Measurements from ENCODE around the gene MACROD2.

DNA sequence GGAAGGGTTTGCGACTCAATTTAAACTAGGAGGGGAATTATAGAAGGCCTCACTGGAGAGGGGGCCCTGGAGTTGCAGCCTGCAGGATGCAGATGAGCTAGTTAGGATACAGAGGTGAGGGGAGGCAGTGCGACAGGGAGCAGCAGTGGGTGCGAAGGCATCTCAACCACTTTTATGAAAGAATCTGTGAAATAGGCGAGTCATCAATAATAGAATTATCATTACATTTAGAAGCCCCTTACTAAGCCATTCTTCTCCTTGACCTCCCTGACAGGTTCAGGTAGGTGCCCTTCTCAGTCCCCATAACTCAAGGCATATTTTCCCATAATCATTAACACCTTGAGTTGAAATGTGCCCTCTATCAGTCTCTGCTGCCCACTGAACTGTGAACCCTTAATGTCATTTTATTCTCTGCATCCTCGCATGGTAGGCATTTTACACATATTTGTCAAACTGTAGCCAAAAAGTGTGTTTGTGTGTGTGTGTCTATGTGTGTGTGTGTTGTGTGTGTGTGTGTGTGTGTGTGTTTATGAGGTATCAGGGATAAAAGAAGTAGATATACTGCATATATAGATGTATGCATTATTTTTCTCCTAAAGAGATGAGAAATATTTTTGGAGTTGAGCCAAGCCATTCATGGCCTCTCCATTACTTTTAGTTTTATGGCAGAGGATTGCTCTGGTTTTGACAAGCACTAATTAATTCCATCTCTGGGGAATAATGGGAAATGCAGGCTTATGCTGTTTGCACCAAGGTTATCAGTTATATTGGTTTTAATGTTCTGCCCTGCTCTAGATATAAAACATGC is 1679.1 kb downstream of the MACROD2 start:
- TF ChIP-seq, protein P1, sequence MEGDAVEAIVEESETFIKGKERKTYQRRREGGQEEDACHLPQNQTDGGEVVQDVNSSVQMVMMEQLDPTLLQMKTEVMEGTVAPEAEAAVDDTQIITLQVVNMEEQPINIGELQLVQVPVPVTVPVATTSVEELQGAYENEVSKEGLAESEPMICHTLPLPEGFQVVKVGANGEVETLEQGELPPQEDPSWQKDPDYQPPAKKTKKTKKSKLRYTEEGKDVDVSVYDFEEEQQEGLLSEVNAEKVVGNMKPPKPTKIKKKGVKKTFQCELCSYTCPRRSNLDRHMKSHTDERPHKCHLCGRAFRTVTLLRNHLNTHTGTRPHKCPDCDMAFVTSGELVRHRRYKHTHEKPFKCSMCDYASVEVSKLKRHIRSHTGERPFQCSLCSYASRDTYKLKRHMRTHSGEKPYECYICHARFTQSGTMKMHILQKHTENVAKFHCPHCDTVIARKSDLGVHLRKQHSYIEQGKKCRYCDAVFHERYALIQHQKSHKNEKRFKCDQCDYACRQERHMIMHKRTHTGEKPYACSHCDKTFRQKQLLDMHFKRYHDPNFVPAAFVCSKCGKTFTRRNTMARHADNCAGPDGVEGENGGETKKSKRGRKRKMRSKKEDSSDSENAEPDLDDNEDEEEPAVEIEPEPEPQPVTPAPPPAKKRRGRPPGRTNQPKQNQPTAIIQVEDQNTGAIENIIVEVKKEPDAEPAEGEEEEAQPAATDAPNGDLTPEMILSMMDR (IDR thresholded peaks at IDR 0.05; ENCODE audit: low read depth, low read length, missing input control) = no peak
- TF ChIP-seq RXRA (IDR thresholded peaks at IDR 0.05) (no peak), EGR1 (IDR thresholded peaks at IDR 0.05; ENCODE audit: low read depth in 2 of 2) (no peak), GABPA (IDR thresholded peaks at IDR 0.05 in 1 of 2, conservative IDR thresholded peaks at IDR 0.05 in 1 of 2) (no peak)

Data from liver (tissue), 3 donors.